Naive B cell (primary cell): ENCODE measurements around the gene SESN3. TPM values are rescaled to one million over a fixed set of nuclear protein-coding genes. Genes with fewer than 3 reads are reported as not detected.

ENCODE experiments used
- ATAC-seq, 2 donors: fragments of 150-1000 bp; cut with Tn5 transposase; 2 replicates each; pipeline ENCODE4 v1.10.0; 2021; ENCODE audit warnings: low read depth in 2 of 2, mild to moderate bottlenecking in 2 of 2, moderate library complexity in 2 of 2
- DNase-seq: peaks from one replicate; pipeline ENCODE4 v3.0.0; 2022
- H3K27ac Mint-ChIP-seq, 6 donors: one replicate each; pipeline ENCODE4 v1.8.0; 2020 to 2022; ENCODE audit warnings: mild to moderate bottlenecking in 6 of 6, mixed read lengths in 6 of 6, moderate library complexity in 5 of 6, inconsistent platforms in 2 of 6
- H3K27me3 Mint-ChIP-seq, 3 donors: one replicate each; pipeline ENCODE4 v1.8.0; 2021 to 2022; ENCODE audit warnings: mixed read lengths in 3 of 3, mild to moderate bottlenecking in 1 of 3
- H3K36me3 Mint-ChIP-seq, 2 donors: one replicate each; pipeline ENCODE4 v1.8.0; 2020 to 2022; ENCODE audit warnings: mixed read lengths in 2 of 2, inconsistent platforms in 1 of 2, mild to moderate bottlenecking in 1 of 2
- H3K4me1 Mint-ChIP-seq, 3 donors: one replicate each; pipeline ENCODE4 v1.8.0; 2020 to 2022; ENCODE audit warnings: mixed read lengths in 3 of 3, inconsistent platforms in 1 of 3, mild to moderate bottlenecking in 1 of 3, moderate library complexity in 1 of 3
- H3K4me3 Mint-ChIP-seq, 8 donors: one replicate each; pipeline ENCODE4 v1.8.0; 2020 to 2022; ENCODE audit warnings: mild to moderate bottlenecking in 8 of 8, mixed read lengths in 8 of 8, moderate library complexity in 8 of 8, inconsistent platforms in 2 of 8
- H3K9me3 Mint-ChIP-seq, 7 donors: one replicate each; pipeline ENCODE4 v1.8.0; 2020 to 2022; ENCODE audit warnings: mixed read lengths in 7 of 7, mild to moderate bottlenecking in 5 of 7, inconsistent platforms in 2 of 7, moderate library complexity in 1 of 7
- polyA plus RNA-seq, 6 donors: library from polyadenylated mRNA; unstranded; fragments of 300-500 nt; fragmentation: Illumina TruSeq; gene quantifications; one replicate each; pipeline ENCODE4 v1.2.3, GENCODE V29; 2021; ENCODE audit warnings: low read depth in 6 of 6

SESN3 gene
- polyA plus RNA-seq, 6 donors from 2014 or later, result 2.1 to 3.4 (median 2.6) TPM

- H3K36me3 Mint-ChIP-seq, result peaks cover 13 to 22% of the 10 kb centered on the region in 2 donors
- no peak overlapping the region for H3K4me3 Mint-ChIP-seq
- no peaks in the 10 kb centered on the region for H3K27me3 Mint-ChIP-seq
- H3K4me1 Mint-ChIP-seq, result no peaks in the 10 kb centered on the region
- H3K27ac Mint-ChIP-seq, result peak overlapping the region in 4 of 6 donors; percentile 21 to 54 (median 45)
- H3K9me3 Mint-ChIP-seq, result no peaks in the 10 kb centered on the region
- DNase-seq (no peak), ATAC-seq (no peak)
Measured at GRCh38 chr11:95175818-95176380, 55.1 kb downstream of the SESN3 start.

- Mint-ChIP-seq H3K4me3 (no peak overlapping the region), H3K4me1 (peaks cover 7 to 20% (median 10%) of the 10 kb centered on the region in 3 donors), H3K36me3 (no peaks in the 10 kb centered on the region), H3K27me3 (no peaks in the 10 kb centered on the region), H3K9me3 (no peaks in the 10 kb centered on the region), H3K27ac (no peak overlapping the region)
- DNase-seq (no peak), ATAC-seq (no peak)
Measured at GRCh38 chr11:95170294-95170693, 60.7 kb downstream of the SESN3 start.

DNA sequence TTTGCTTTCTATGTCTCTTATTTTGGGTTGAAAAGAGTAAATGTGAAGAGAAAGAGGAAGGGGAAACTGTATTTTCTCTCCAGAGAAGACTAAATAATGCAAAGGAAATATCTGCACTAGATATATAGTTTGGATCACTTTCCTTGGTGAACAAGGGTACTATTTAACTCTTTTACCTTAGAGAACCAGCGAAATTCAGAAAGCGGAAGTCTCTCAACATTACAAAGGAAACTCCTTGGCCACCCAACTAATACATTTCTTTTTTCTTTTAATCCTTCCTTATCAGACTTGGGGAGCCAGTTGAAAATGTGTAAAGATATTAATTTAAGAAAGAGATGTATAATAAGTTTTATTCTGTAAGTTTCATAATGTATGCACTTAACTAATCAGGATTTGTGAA, 64.2 kb downstream of the SESN3 start:
- H3K4me1 Mint-ChIP-seq, result peaks cover 7 to 26% (median 10%) of the 10 kb centered on the region in 3 donors
- no peak overlapping the region for H3K4me3 Mint-ChIP-seq
- no peaks in the 10 kb centered on the region for H3K36me3 Mint-ChIP-seq
- DNase-seq (no peak), ATAC-seq (no peak)
- peak overlapping the region in 3 of 6 donors; percentile 8 to 71 (median 60) for H3K27ac Mint-ChIP-seq
- H3K27me3 Mint-ChIP-seq, result no peaks in the 10 kb centered on the region
- H3K9me3 Mint-ChIP-seq, result no peaks in the 10 kb centered on the region

DNA sequence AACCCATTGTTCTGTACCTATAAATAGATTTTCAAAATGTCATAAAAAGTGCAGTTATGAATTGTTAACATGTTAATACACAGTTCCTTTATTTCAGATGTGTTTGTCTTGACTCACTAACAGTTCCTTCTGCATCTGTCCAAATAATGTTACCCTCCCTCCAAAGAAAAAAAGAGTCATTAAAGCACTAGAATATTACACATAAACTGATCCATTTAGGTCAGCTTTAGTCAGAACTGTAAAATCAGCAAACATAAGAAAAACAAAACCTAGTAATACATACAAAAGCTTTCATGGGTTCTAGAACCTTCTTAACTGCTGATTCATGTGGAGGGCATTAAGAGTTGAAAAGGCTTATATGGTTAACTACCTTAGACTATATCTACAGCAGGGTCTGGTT, 65.4 kb downstream of the SESN3 start:
- Mint-ChIP-seq H3K27me3 (no peaks in the 10 kb centered on the region), H3K36me3 (no peaks in the 10 kb centered on the region), H3K27ac (no peak overlapping the region), H3K9me3 (no peaks in the 10 kb centered on the region), H3K4me3 (no peak overlapping the region), H3K4me1 (peaks cover 8 to 26% (median 10%) of the 10 kb centered on the region in 3 donors)
- DNase-seq, result no peak
- no peak for ATAC-seq

- Mint-ChIP-seq H3K27ac (peak overlapping the region in 4 of 6 donors; percentile 17 to 54 (median 50)), H3K4me1 (peaks cover 8 to 19% (median 11%) of the 10 kb centered on the region in 3 donors), H3K4me3 (no peak overlapping the region), H3K27me3 (no peaks in the 10 kb centered on the region), H3K36me3 (peaks cover 0 to 13% of the 10 kb centered on the region in 2 donors), H3K9me3 (peaks cover 0 to 2% (median 0%) of the 10 kb centered on the region in 7 donors)
- no peak for ATAC-seq
- no peak for DNase-seq
Measured at GRCh38 chr11:95163106-95163505, 67.9 kb downstream of the SESN3 start.

GRCh38 chr11:95161248-95161647, 69.8 kb downstream of the SESN3 start:
- Mint-ChIP-seq H3K9me3 (peaks cover 0 to 3% (median 0%) of the 10 kb centered on the region in 7 donors), H3K27me3 (no peaks in the 10 kb centered on the region), H3K4me3 (no peak overlapping the region), H3K27ac (peak overlapping the region in 2 of 6 donors; percentile 22 to 39), H3K36me3 (peaks cover 0 to 19% of the 10 kb centered on the region in 2 donors), H3K4me1 (peaks cover 5 to 12% (median 6%) of the 10 kb centered on the region in 3 donors)
- DNase-seq, result no peak
- ATAC-seq, result no peak

DNA sequence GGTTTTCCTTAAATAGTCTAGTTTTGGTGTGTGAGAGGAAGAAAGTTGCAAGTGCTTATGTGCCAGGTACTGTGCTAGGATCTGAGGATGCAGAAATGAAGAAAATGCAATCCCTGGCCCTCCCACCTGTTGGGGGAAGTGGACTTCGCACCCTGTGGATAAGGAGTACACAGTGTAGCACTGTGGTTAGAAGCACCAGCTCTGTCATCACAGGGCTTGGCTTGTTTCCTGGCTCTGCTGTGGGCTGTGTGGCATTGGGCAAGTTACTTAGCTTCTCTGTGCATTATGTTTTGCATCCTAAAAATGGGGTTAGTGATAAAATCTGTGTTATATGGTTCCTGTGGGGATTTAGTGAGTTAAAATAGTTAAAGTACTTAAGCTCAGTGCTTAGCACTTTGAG, 73.2 kb downstream of the SESN3 start:
- no peak overlapping the region for H3K4me3 Mint-ChIP-seq
- peaks cover 22 to 27% (median 27%) of the 10 kb centered on the region in 3 donors for H3K4me1 Mint-ChIP-seq
- no peaks in the 10 kb centered on the region for H3K27me3 Mint-ChIP-seq
- DNase-seq, result no peak
- peaks cover 0 to 19% of the 10 kb centered on the region in 2 donors for H3K36me3 Mint-ChIP-seq
- H3K27ac Mint-ChIP-seq, result no peak overlapping the region
- H3K9me3 Mint-ChIP-seq, result peaks cover 0 to 3% (median 0%) of the 10 kb centered on the region in 7 donors
- no peak for ATAC-seq

DNA sequence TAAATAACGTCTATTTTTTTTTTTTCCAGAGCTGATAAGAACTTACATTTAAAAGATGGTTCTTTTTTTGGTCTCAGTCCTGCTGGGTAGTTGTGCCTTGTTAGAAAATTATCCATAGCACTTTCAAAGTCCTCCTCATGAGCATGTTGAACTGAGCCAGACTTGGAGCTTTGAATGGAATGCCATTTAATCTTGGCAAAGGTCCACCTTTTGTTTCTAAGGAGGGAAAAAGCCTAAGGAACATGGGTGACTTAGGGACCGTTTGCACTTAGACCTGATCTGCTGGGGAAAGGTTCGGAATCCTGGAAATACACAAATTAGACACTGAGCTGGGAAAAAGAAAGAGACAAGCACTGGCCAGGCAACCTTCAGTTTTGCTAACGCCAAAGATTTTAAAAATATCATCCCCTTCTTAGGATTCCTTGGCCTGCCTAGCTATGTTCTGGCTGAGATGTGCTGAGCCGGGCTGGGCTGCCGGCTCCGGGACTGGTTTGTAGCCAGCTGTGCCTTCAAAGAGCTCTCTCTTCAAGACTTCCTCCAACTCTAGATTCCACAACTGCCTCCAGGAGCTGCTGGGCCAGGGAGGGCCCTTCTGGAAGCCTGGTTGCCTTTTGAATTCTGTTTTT, 74.0 kb downstream of the SESN3 start:
- Mint-ChIP-seq H3K9me3 (peaks cover 0 to 3% (median 0%) of the 10 kb centered on the region in 7 donors), H3K27ac (peak overlapping the region in 1 of 6 donors; percentile 39), H3K4me3 (no peak overlapping the region), H3K36me3 (peaks cover 0 to 19% of the 10 kb centered on the region in 2 donors), H3K27me3 (no peaks in the 10 kb centered on the region), H3K4me1 (peaks cover 30 to 34% (median 32%) of the 10 kb centered on the region in 3 donors)
- DNase-seq, result no peak
- ATAC-seq, result no peak

- no peak for ATAC-seq
- Mint-ChIP-seq H3K27ac (peak overlapping the region in 4 of 6 donors; percentile 1 to 13 (median 3)), H3K36me3 (peaks cover 0 to 19% of the 10 kb centered on the region in 2 donors), H3K4me3 (peak overlapping the region in 1 of 8 donors; percentile 54), H3K9me3 (peaks cover 0 to 3% (median 0%) of the 10 kb centered on the region in 7 donors), H3K27me3 (no peaks in the 10 kb centered on the region), H3K4me1 (peaks cover 37 to 42% (median 38%) of the 10 kb centered on the region in 3 donors)
- no peak for DNase-seq
Measured at GRCh38 chr11:95156133-95156721, 74.8 kb downstream of the SESN3 start.

GRCh38 chr11:95155385-95155784, 75.6 kb downstream of the SESN3 start:
- no peaks in the 10 kb centered on the region for H3K27me3 Mint-ChIP-seq
- no peak overlapping the region for H3K4me3 Mint-ChIP-seq
- peaks cover 34 to 46% (median 39%) of the 10 kb centered on the region in 3 donors for H3K4me1 Mint-ChIP-seq
- peak overlapping the region in 2 of 6 donors; percentile 24 to 93 for H3K27ac Mint-ChIP-seq
- H3K9me3 Mint-ChIP-seq, result peaks cover 0 to 3% (median 0%) of the 10 kb centered on the region in 7 donors
- no peak for ATAC-seq
- DNase-seq, result no peak
- peaks cover 0 to 18% of the 10 kb centered on the region in 2 donors for H3K36me3 Mint-ChIP-seq

DNA sequence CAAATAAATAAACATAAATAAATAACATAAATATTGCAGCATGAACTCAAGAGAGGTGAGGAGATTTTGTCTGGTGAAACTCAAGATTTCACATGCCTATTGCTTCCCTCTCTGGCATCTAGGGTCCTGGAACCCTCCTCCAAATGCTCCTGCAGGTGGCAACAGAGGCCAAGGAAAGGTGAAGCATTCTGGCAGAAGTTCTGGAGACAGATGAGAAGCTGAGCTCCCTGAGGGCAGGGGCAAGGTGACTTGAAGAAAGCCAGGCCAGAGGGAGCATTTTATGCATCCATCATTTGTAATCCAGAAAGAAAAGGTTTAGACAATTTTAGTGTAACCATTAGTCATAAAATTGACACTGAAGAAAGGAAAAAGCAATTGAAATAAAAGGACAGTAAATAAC, 76.5 kb downstream of the SESN3 start:
- H3K27ac Mint-ChIP-seq, result peak overlapping the region in 2 of 6 donors; percentile 12 to 93
- no peak for ATAC-seq
- H3K27me3 Mint-ChIP-seq, result no peaks in the 10 kb centered on the region
- H3K9me3 Mint-ChIP-seq, result peaks cover 0 to 3% (median 0%) of the 10 kb centered on the region in 7 donors
- peaks cover 0 to 10% of the 10 kb centered on the region in 2 donors for H3K36me3 Mint-ChIP-seq
- H3K4me1 Mint-ChIP-seq, result peaks cover 33 to 50% (median 47%) of the 10 kb centered on the region in 3 donors
- DNase-seq, result peak; percentile 56
- H3K4me3 Mint-ChIP-seq, result peak overlapping the region in 3 of 8 donors; percentile 19 to 73 (median 40)

DNA sequence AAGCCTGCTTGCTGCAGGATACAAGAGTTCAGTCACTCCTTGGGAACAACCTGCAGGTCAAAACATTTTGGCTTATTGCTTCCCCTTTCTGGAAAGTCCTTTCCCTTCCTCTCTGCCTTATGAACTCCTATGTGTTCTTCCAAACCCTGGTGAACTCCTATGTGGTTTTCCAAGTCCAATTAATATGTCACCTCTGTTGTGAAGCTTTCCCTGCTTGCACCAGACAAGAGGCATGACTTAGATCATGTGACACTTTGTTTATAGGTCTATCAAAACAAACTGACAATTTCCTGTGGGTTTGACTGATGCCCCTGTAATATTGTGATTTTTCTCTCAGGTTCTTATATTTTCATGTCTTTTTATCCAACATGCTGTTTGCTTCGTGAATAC, 77.2 kb downstream of the SESN3 start:
- Mint-ChIP-seq H3K36me3 (peaks cover 0 to 10% of the 10 kb centered on the region in 2 donors), H3K27ac (peak overlapping the region; percentile 90 to 99 (median 98)), H3K4me1 (peaks cover 33 to 52% (median 48%) of the 10 kb centered on the region in 3 donors), H3K9me3 (peaks cover 0 to 3% (median 0%) of the 10 kb centered on the region in 7 donors), H3K4me3 (peak overlapping the region; percentile 73 to 97 (median 92)), H3K27me3 (no peaks in the 10 kb centered on the region)
- no peak for DNase-seq
- no peak for ATAC-seq
